DND-41 (cell line): ENCODE data around the gene PRDM15.

Experiments used
- ATAC-seq: fragments of 200-7000 bp; cut with Tn5 transposase; 3 replicates; pipeline ENCODE4 v1.9.1; 2021; ENCODE audit warnings: low read depth; ENCODE audit not compliant: insufficient read depth
- DNase-seq: peaks from one replicate; pipeline ENCODE4 v3.0.0-alpha.2; 2020
- H2AFZ ChIP-seq: 2 replicates; pipeline ENCODE4 v1.6.0; 2012; ENCODE audit warnings: low read depth, low read length
- H3K27ac ChIP-seq: 2 replicates; pipeline ENCODE4 v1.5.1; 2012; ENCODE audit warnings: low read length, inconsistent platforms
- H3K27me3 ChIP-seq: fragments of 200-600 bp; sonication (generic); 2 replicates; pipeline ENCODE4 v1.6.0; 2012; ENCODE audit warnings: low read length, mild to moderate bottlenecking, inconsistent platforms; ENCODE audit not compliant: insufficient read depth, poor library complexity
- H3K36me3 ChIP-seq: 2 replicates; pipeline ENCODE4 v1.5.1; 2012; ENCODE audit warnings: low read length, inconsistent platforms; ENCODE audit not compliant: insufficient read depth
- H3K4me1 ChIP-seq: 2 replicates; pipeline ENCODE4 v1.5.1; 2012; ENCODE audit warnings: mild to moderate bottlenecking, low read length; ENCODE audit not compliant: insufficient read depth
- H3K4me2 ChIP-seq: 2 replicates; pipeline ENCODE4 v1.6.0; 2012; ENCODE audit warnings: mild to moderate bottlenecking, moderate library complexity, low read length, inconsistent platforms; ENCODE audit not compliant: insufficient read depth
- H3K4me3 ChIP-seq, 2 experiments: fragments of 200-600 bp in 1 of 2; shearing (Covaris generic) in 1 of 2; 2 replicates each; pipeline ENCODE4 v1.5.1; 2012 to 2016; ENCODE audit warnings: inconsistent platforms in 2 of 2, low read length in 2 of 2, mild to moderate bottlenecking in 2 of 2, low read depth in 1 of 2, moderate library complexity in 1 of 2
- H3K79me2 ChIP-seq: 2 replicates; pipeline ENCODE4 v1.6.0; 2012; ENCODE audit warnings: low read length, inconsistent platforms; ENCODE audit not compliant: insufficient read depth
- H3K9ac ChIP-seq: 2 replicates; pipeline ENCODE4 v1.6.0; 2012; ENCODE audit warnings: low read depth, mild to moderate bottlenecking, inconsistent platforms, low read length, moderate library complexity
- H3K9me3 ChIP-seq: 2 replicates; pipeline ENCODE4 v1.5.1; 2012; ENCODE audit warnings: low read length, moderate library complexity, mild to moderate bottlenecking, inconsistent platforms; ENCODE audit not compliant: insufficient read depth, severe bottlenecking
- H4K20me1 ChIP-seq: 2 replicates; pipeline ENCODE4 v1.6.0; 2012; ENCODE audit warnings: low read length; ENCODE audit not compliant: insufficient read depth
- CTCF ChIP-seq: IDR thresholded peaks from 2 replicates; pipeline ENCODE4 v1.5.1; 2012; ENCODE audit warnings: borderline replicate concordance, low read length, moderate library complexity, mild to moderate bottlenecking; ENCODE audit not compliant: poor library complexity, severe bottlenecking; ENCODE audit errors: extremely low read depth
- EZH2 ChIP-seq: IDR thresholded peaks from 3 replicates; pipeline ENCODE4 v1.6.1; 2012; ENCODE audit warnings: borderline replicate concordance, low read depth, mild to moderate bottlenecking, moderate library complexity, low read length, inconsistent platforms; ENCODE audit not compliant: severe bottlenecking

The PRDM15 gene

GRCh38 chr21:41867313-41867712 lies 11.8 kb downstream of the PRDM15 start:
- Histone ChIP-seq H3K36me3 (0 out of 2 replicates have a peak, but pooled peaks cover 3% of the 10 kb centered on the region), H3K9ac (no peak overlapping the region), H3K4me1 (no peaks in the 10 kb centered on the region), H2AFZ (no peak overlapping the region), H3K4me2 (no peak overlapping the region), H3K27me3 (no peaks in the 10 kb centered on the region), H3K4me3 (no peak overlapping the region), H3K9me3 (no peaks in the 10 kb centered on the region), H4K20me1 (peaks cover 28% of the 10 kb centered on the region; the same call in 1 of the 2 replicates), H3K27ac (no peak overlapping the region), H3K79me2 (peaks cover 79% of the 10 kb centered on the region)
- no peak for DNase-seq
- TF ChIP-seq EZH2 (no peak), CTCF (no peak)
- no peak for ATAC-seq

DNA sequence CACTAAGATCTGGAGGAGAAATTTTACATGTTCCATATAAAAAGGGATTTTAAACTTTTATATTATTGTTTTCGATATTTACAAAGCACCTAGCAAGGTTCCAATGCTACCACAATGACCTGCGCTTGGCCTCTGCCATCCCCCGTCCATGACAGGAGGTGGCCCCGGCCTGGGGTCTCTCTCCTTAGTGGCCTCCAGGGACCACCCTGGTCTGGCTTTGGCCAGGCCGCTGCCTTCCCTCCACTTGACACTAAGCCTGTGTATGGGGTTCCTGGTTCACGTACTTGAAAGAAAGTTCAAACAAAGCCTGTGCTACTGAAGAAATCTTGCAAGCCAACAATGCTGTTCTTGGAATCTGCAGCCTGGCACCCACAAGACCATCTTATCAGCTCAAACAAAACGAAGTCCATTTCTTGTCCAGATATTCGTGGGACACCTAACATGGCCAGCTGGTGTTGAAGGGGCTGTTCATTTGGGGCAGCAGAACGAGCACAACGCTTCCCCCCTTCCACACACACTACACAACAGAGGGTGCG lies 12.8 kb downstream of the PRDM15 start:
- Histone ChIP-seq H3K4me2 (no peak overlapping the region), H3K4me1 (no peaks in the 10 kb centered on the region), H3K9ac (no peak overlapping the region), H3K36me3 (no peaks in the 10 kb centered on the region), H3K9me3 (no peaks in the 10 kb centered on the region), H3K27ac (no peak overlapping the region), H2AFZ (no peak overlapping the region), H3K79me2 (peaks cover 79% of the 10 kb centered on the region), H4K20me1 (peaks cover 33% of the 10 kb centered on the region; the same call in 1 of the 2 replicates), H3K27me3 (no peaks in the 10 kb centered on the region), H3K4me3 (no peak overlapping the region)
- no peak for DNase-seq
- no peak for ATAC-seq
- TF ChIP-seq CTCF (no peak), EZH2 (no peak)

DNA sequence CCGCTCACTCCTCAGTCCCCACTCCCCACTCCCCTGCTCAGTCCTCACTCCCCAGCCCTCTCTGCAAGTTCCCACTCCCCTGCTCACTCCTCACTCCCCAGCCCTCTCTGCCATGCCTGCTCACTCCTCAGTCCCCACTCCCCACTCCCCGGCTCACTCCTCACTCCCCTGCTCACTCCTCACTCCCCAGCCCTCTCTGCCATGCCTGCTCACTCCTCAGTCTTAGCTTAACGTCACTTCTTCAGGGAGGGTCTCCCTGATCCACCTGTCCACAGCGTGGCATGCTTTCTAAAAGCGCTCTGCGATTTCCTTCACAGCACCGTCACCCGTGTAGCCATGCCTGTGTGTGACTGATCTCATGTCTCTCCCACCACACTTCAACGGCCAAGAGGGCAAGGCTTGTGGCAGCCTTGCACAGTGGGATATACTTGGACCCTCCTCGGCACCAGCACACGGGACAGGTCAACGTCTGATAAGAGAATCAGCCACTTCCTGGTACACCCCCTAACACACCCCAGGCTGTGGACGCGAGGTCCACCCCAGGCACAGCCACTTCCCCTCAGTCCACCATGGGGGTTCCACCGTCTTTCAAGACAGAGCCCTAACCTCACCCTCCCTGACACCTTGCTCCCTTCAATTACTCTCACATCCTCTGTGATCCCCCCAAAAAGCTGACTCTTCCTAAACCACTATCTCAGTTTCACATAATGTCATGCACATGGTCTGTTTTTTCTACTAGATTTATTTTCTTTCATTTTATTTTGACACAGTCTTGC lies 14.0 kb downstream of the PRDM15 start:
- TF ChIP-seq CTCF (no peak), EZH2 (no peak)
- Histone ChIP-seq H3K9me3 (no peaks in the 10 kb centered on the region), H3K4me2 (no peak overlapping the region), H3K9ac (no peak overlapping the region), H3K27me3 (no peaks in the 10 kb centered on the region), H3K4me3 (no peak overlapping the region), H3K27ac (peak overlapping the region; percentile 22; the same call in 1 of the 2 replicates), H2AFZ (no peak overlapping the region), H3K79me2 (peaks cover 79% of the 10 kb centered on the region), H3K4me1 (no peaks in the 10 kb centered on the region), H4K20me1 (peaks cover 33% of the 10 kb centered on the region; the same call in 1 of the 2 replicates), H3K36me3 (no peaks in the 10 kb centered on the region)
- DNase-seq = no peak
- no peak for ATAC-seq
